ENCODE results near the gene BPHL. TPM values are rescaled to one million over a fixed set of nuclear protein-coding genes. Genes with fewer than 3 reads are reported as not detected.

Gene BPHL
- total and polyA plus RNA-seq, 2 donors from 2014 or later: 28.9 to 94.1 TPM

DNA sequence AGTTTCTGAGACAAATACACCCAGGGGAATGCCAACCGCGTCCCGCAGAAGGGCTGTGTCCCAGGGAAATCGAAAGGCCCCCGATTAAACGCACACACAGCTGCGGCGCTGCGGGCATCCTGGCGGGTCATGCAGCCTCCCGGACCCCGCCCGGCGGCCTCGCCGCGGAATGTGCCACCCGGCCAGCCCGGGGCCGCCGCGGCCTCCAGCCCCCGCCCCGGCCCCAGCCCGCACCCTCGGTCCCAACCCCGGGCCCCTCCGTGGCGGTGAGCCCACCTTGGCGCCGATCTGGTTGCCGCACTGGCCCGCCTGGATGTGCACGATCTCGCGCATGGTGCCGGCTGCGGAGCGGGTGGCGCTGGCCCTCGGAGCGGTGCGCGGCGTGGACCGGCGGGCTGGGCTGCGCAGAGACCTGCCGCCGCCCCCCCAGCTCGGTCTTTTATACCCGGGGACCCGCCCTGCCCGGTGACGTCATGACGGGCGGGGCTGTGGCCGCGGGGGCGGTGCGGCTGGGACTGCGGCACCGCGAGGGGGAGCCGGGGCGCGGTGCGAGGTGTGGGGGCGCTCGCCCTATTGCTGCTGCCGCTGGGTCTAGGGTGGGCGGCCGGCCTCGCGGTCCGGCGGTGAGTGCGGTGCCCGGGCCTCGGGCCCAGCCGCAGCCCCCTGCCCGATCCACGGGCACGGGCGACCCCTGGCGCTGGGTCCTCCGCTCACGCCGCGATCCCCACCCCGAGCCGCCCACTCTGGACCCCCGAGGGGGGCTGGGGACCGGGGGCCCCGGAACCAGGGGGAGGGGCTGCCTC lies 38.8 kb downstream of the BPHL start, which contains the start of gene TUBB2A:
TSS of gene TUBB2A (minus strand) at position 414 of the 803 bp plus-strand sequence. CDS start at position 333, 81 bp downstream.
- FAIRE-seq (no peak), DNase-seq (peak; percentile 79 to 94 (median 89))
- Histone ChIP-seq H3K4me3 (ENCODE audit: low read length in 3 of 3) (peak within 1 kb of the TSS; percentile 69 to 95 (median 84)), H3K4me1 (ENCODE audit: control insufficient read depth in 2 of 3, insufficient read depth in 2 of 3, low read depth in 1 of 3, low read length in 3 of 3) (peaks cover 0 to 2% (median 0%) of the 10 kb centered on the region in 3 donors), H3K9me3 (ENCODE audit: control insufficient read depth in 2 of 3, insufficient read depth in 1 of 3, low read length in 3 of 3) (no peaks in the 10 kb centered on the region), H3K27ac (ENCODE audit: low read depth in 2 of 2, low read length in 2 of 2) (peak within 1 kb of the TSS; percentile 80 to 85), H3K27me3 (ENCODE audit: control insufficient read depth, insufficient read depth, low read length) (peaks cover 2% of the 10 kb centered on the region), H3K9ac (ENCODE audit: low read length in 3 of 3) (peak within 1 kb of the TSS; percentile 43 to 85 (median 80)), H3K36me3 (ENCODE audit: control insufficient read depth in 2 of 3, insufficient read depth in 3 of 3, low read length in 3 of 3) (peaks cover 0 to 5% (median 0%) of the 10 kb centered on the region in 3 donors)
- intact Hi-C loops (cut with DNase I): no loop called here
- peak; percentile 43 for TF ChIP-seq CTCF (IDR thresholded peaks at IDR 0.05; ENCODE audit: borderline replicate concordance, extremely low read depth, insufficient read depth)

- intact Hi-C loops (cut with DNase I): loop anchor here (10.0 kb wide), 1 partner anchor 85 kb away; no protein-coding TSS in a partner anchor
- TF ChIP-seq CTCF (IDR thresholded peaks at IDR 0.05; ENCODE audit: borderline replicate concordance, extremely low read depth, insufficient read depth): no peak
- Histone ChIP-seq H3K4me3 (ENCODE audit: low read length in 3 of 3) (no peak overlapping the region), H3K9ac (ENCODE audit: low read length in 3 of 3) (no peak overlapping the region), H3K27ac (ENCODE audit: low read depth in 2 of 2, low read length in 2 of 2) (no peak overlapping the region), H3K4me1 (ENCODE audit: control insufficient read depth in 2 of 3, insufficient read depth in 2 of 3, low read depth in 1 of 3, low read length in 3 of 3) (peaks cover 0 to 2% (median 0%) of the 10 kb centered on the region in 3 donors), H3K27me3 (ENCODE audit: control insufficient read depth, insufficient read depth, low read length) (peaks cover 2% of the 10 kb centered on the region), H3K9me3 (ENCODE audit: control insufficient read depth in 2 of 3, insufficient read depth in 1 of 3, low read length in 3 of 3) (no peaks in the 10 kb centered on the region), H3K36me3 (ENCODE audit: control insufficient read depth in 2 of 3, insufficient read depth in 3 of 3, low read length in 3 of 3) (no peaks in the 10 kb centered on the region)
- FAIRE-seq (no peak), DNase-seq (peak in 2 of 5 donors; percentile 50 to 83)
Observed at GRCh38 chr6:3159805-3160781, 41.6 kb downstream of the BPHL start.

- no peak for FAIRE-seq
- intact Hi-C loops (cut with DNase I): loop anchor here (10.0 kb wide), 1 partner anchor 83 kb away; no protein-coding TSS in a partner anchor
Observed at GRCh38 chr6:3162067-3162497, 43.6 kb downstream of the BPHL start.

More at GRCh38 chr6:3162067-3162497, 43.6 kb downstream of the BPHL start:
- no peak overlapping the region for H3K9ac ChIP-seq (ENCODE audit: low read length in 3 of 3)
- peaks cover 2% of the 10 kb centered on the region for H3K27me3 ChIP-seq (ENCODE audit: control insufficient read depth, insufficient read depth, low read length)
- DNase-seq: no peak
- peaks cover 0 to 5% (median 0%) of the 10 kb centered on the region in 3 donors for H3K4me1 ChIP-seq (ENCODE audit: control insufficient read depth in 2 of 3, insufficient read depth in 2 of 3, low read depth in 1 of 3, low read length in 3 of 3)
- TF ChIP-seq CTCF (IDR thresholded peaks at IDR 0.05; ENCODE audit: borderline replicate concordance, extremely low read depth, insufficient read depth): no peak
- H3K27ac ChIP-seq (ENCODE audit: low read depth in 2 of 2, low read length in 2 of 2): no peak overlapping the region
- H3K4me3 ChIP-seq (ENCODE audit: low read length in 3 of 3): peak overlapping the region; percentile 4 to 71 (median 64)
- no peaks in the 10 kb centered on the region for H3K9me3 ChIP-seq (ENCODE audit: control insufficient read depth in 2 of 3, insufficient read depth in 1 of 3, low read length in 3 of 3)
- no peaks in the 10 kb centered on the region for H3K36me3 ChIP-seq (ENCODE audit: control insufficient read depth in 2 of 3, insufficient read depth in 3 of 3, low read length in 3 of 3)

All from kidney (tissue), 14 donors.